Measurements from ENCODE around the gene TMPRSS3.

TMPRSS3 gene

GRCh38 chr21:42431196-42431595, 35.3 kb upstream of the TMPRSS3 start:
- H3K79me2 ChIP-seq (ENCODE audit: control insufficient read depth, low read length): no peaks in the 10 kb centered on the region
- no peaks in the 10 kb centered on the region for H3K4me1 ChIP-seq (ENCODE audit: control insufficient read depth, low read length)
- H3K36me3 ChIP-seq (ENCODE audit: control insufficient read depth, low read length): no peaks in the 10 kb centered on the region
- no peaks in the 10 kb centered on the region for H4K20me1 ChIP-seq (ENCODE audit: control insufficient read depth, insufficient read depth, low read depth, low read length)
- H3K4me2 ChIP-seq (ENCODE audit: low read length): no peak overlapping the region
- no peaks in the 10 kb centered on the region for H3F3A ChIP-seq (ENCODE audit: control insufficient read depth, insufficient read depth)
- H3K9me2 ChIP-seq (replicated peaks; ENCODE audit: control insufficient read depth, low read length): no peaks in the 10 kb centered on the region
- TF ChIP-seq EZH2phosphoT487 (IDR thresholded peaks at IDR 0.05; ENCODE audit: borderline replicate concordance, low read length): no peak
- no peak for TF ChIP-seq CTCF (IDR thresholded peaks at IDR 0.05; ENCODE audit: low read depth, low read length, poor library complexity, severe bottlenecking)
- no peak overlapping the region for H3K27ac ChIP-seq (ENCODE audit: low read depth, low read length)
- peaks cover 26% of the 10 kb centered on the region for H3K27me3 ChIP-seq (ENCODE audit: control insufficient read depth, low read length)
- no peaks in the 10 kb centered on the region for H3K9me3 ChIP-seq (ENCODE audit: control insufficient read depth, insufficient read depth, low read length)
- H3K4me3 ChIP-seq (ENCODE audit: low read length): no peak overlapping the region

GRCh38 chr21:42430521-42430920, 34.7 kb upstream of the TMPRSS3 start:
- no peaks in the 10 kb centered on the region for H3K9me2 ChIP-seq (replicated peaks; ENCODE audit: control insufficient read depth, low read length)
- H3F3A ChIP-seq (ENCODE audit: control insufficient read depth, insufficient read depth): no peaks in the 10 kb centered on the region
- H3K27ac ChIP-seq (ENCODE audit: low read depth, low read length): no peak overlapping the region
- no peaks in the 10 kb centered on the region for H3K79me2 ChIP-seq (ENCODE audit: control insufficient read depth, low read length)
- peaks cover 4% of the 10 kb centered on the region for H3K4me1 ChIP-seq (ENCODE audit: control insufficient read depth, low read length)
- no peaks in the 10 kb centered on the region for H3K9me3 ChIP-seq (ENCODE audit: control insufficient read depth, insufficient read depth, low read length)
- TF ChIP-seq EZH2phosphoT487 (IDR thresholded peaks at IDR 0.05; ENCODE audit: borderline replicate concordance, low read length) (no peak), CTCF (IDR thresholded peaks at IDR 0.05; ENCODE audit: low read depth, low read length, poor library complexity, severe bottlenecking) (no peak)
- peaks cover 31% of the 10 kb centered on the region for H3K27me3 ChIP-seq (ENCODE audit: control insufficient read depth, low read length)
- H4K20me1 ChIP-seq (ENCODE audit: control insufficient read depth, insufficient read depth, low read depth, low read length): no peaks in the 10 kb centered on the region
- no peak overlapping the region for H3K4me3 ChIP-seq (ENCODE audit: low read length)
- no peak overlapping the region for H3K4me2 ChIP-seq (ENCODE audit: low read length)
- no peaks in the 10 kb centered on the region for H3K36me3 ChIP-seq (ENCODE audit: control insufficient read depth, low read length)

- no peaks in the 10 kb centered on the region for H3F3A ChIP-seq (ENCODE audit: control insufficient read depth, insufficient read depth)
- H3K79me2 ChIP-seq (ENCODE audit: control insufficient read depth, low read length): no peaks in the 10 kb centered on the region
- H3K4me1 ChIP-seq (ENCODE audit: control insufficient read depth, low read length): peaks cover 11% of the 10 kb centered on the region
- no peak overlapping the region for H3K4me3 ChIP-seq (ENCODE audit: low read length)
- no peaks in the 10 kb centered on the region for H3K9me2 ChIP-seq (replicated peaks; ENCODE audit: control insufficient read depth, low read length)
- H3K4me2 ChIP-seq (ENCODE audit: low read length): no peak overlapping the region
- TF ChIP-seq CTCF (IDR thresholded peaks at IDR 0.05; ENCODE audit: low read depth, low read length, poor library complexity, severe bottlenecking) (no peak), EZH2phosphoT487 (IDR thresholded peaks at IDR 0.05; ENCODE audit: borderline replicate concordance, low read length) (no peak)
- H3K9me3 ChIP-seq (ENCODE audit: control insufficient read depth, insufficient read depth, low read length): no peaks in the 10 kb centered on the region
- no peak overlapping the region for H3K27ac ChIP-seq (ENCODE audit: low read depth, low read length)
- H3K27me3 ChIP-seq (ENCODE audit: control insufficient read depth, low read length): peaks cover 33% of the 10 kb centered on the region
- H3K36me3 ChIP-seq (ENCODE audit: control insufficient read depth, low read length): no peaks in the 10 kb centered on the region
- H4K20me1 ChIP-seq (ENCODE audit: control insufficient read depth, insufficient read depth, low read depth, low read length): no peaks in the 10 kb centered on the region
Observed at GRCh38 chr21:42429856-42430255, 34.0 kb upstream of the TMPRSS3 start.

- H3F3A ChIP-seq (ENCODE audit: control insufficient read depth, insufficient read depth): no peaks in the 10 kb centered on the region
Observed at GRCh38 chr21:42429021-42429420, 33.2 kb upstream of the TMPRSS3 start.

More at GRCh38 chr21:42429021-42429420, 33.2 kb upstream of the TMPRSS3 start:
- TF ChIP-seq EZH2phosphoT487 (IDR thresholded peaks at IDR 0.05; ENCODE audit: borderline replicate concordance, low read length) (no peak), CTCF (IDR thresholded peaks at IDR 0.05; ENCODE audit: low read depth, low read length, poor library complexity, severe bottlenecking) (no peak)
- Histone ChIP-seq H3K36me3 (ENCODE audit: control insufficient read depth, low read length) (no peaks in the 10 kb centered on the region), H3K9me3 (ENCODE audit: control insufficient read depth, insufficient read depth, low read length) (no peaks in the 10 kb centered on the region), H4K20me1 (ENCODE audit: control insufficient read depth, insufficient read depth, low read depth, low read length) (no peaks in the 10 kb centered on the region), H3K27ac (ENCODE audit: low read depth, low read length) (no peak overlapping the region), H3K79me2 (ENCODE audit: control insufficient read depth, low read length) (no peaks in the 10 kb centered on the region), H3K9me2 (replicated peaks; ENCODE audit: control insufficient read depth, low read length) (no peaks in the 10 kb centered on the region), H3K27me3 (ENCODE audit: control insufficient read depth, low read length) (peaks cover 38% of the 10 kb centered on the region), H3K4me1 (ENCODE audit: control insufficient read depth, low read length) (peaks cover 14% of the 10 kb centered on the region), H3K4me3 (ENCODE audit: low read length) (no peak overlapping the region), H3K4me2 (ENCODE audit: low read length) (no peak overlapping the region)
